K562 (cell line): Measurements from ENCODE around the gene C22orf39. TPM values are rescaled to one million over a fixed set of nuclear protein-coding genes. Genes with fewer than 3 reads are reported as not detected.

Experiments used
- CHCHD3 ChIP-seq: fragments of 250-450 bp; sonication (Bioruptor Pico); IDR thresholded peaks from 2 replicates; pipeline ENCODE4 v2.1.2; 2022; ENCODE audit warnings: mild to moderate bottlenecking
- CHD1 ChIP-seq: fragments of 200-600 bp; sonication (generic); IDR thresholded peaks from one replicate; pipeline ENCODE4 v1.6.1; 2012; ENCODE audit warnings: mild to moderate bottlenecking, moderate library complexity, low read length, inconsistent platforms
- ERF ChIP-seq: fragments of 450-650 bp; formaldehyde crosslinking; IDR thresholded peaks from 2 replicates; pipeline ENCODE4 v1.4.0; 2020; ENCODE audit warnings: mild to moderate bottlenecking, mixed read lengths
- FOXJ2 ChIP-seq: fragments of 200-800 bp; sonication (Bioruptor generic); IDR thresholded peaks from 2 replicates; pipeline ENCODE4 v1.6.1; 2016; ENCODE audit warnings: missing genetic modification characterization, missing compliant biosample characterization
- HMGXB4 ChIP-seq: sonication (generic); formaldehyde crosslinking; IDR thresholded peaks from 2 replicates; pipeline ENCODE4 v1.8.1; 2023; ENCODE audit warnings: mild to moderate bottlenecking, missing genetic modification reagents
- MYC ChIP-seq, 2 experiments: fragments of 250-450 bp in 1 of 2; sonication (Bioruptor Pico) in 1 of 2; IDR thresholded peaks; 2 replicates each; pipeline versions ENCODE4 v1.5.1 to v1.6.1; 2012 to 2021; ENCODE audit warnings: low read depth in 2 of 2, borderline replicate concordance in 1 of 2, improper control_type of control experiment in 1 of 2, low read length in 1 of 2, mild to moderate bottlenecking in 1 of 2, moderate library complexity in 1 of 2
- OTX1 ChIP-seq: fragments of 450-650 bp; formaldehyde crosslinking; IDR thresholded peaks from 2 replicates; pipeline ENCODE4 v1.4.0; 2022; ENCODE audit warnings: mild to moderate bottlenecking
- POLR2A ChIP-seq: fragments of 450-650 bp; conservative IDR thresholded peaks from 2 replicates; pipeline ENCODE4 v1.6.1; 2016
- SRF ChIP-seq, 2 experiments: fragments of 250-450, 450-650 bp in 1 of 2; sonication (Bioruptor Pico) in 1 of 2; sonication (generic) in 1 of 2; formaldehyde crosslinking; IDR thresholded peaks; 2 replicates each; pipeline versions ENCODE4 v1.5.0 to v1.5.1; 2020 to 2022; ENCODE audit warnings: mild to moderate bottlenecking in 1 of 2, missing genetic modification reagents in 1 of 2
- TARDBP ChIP-seq: fragments of 450-650 bp; IDR thresholded peaks from 2 replicates; pipeline ENCODE4 v1.6.1; 2016
- TSHZ1 ChIP-seq: fragments of 250-450 bp; sonication (Bioruptor Pico); IDR thresholded peaks from 2 replicates; pipeline ENCODE4 v1.4.0; 2020; ENCODE audit warnings: mild to moderate bottlenecking, moderate library complexity
- ZBTB17 ChIP-seq: fragments of 450-650 bp; formaldehyde crosslinking; IDR thresholded peaks from 2 replicates; pipeline ENCODE4 v1.4.0; 2020; ENCODE audit warnings: mild to moderate bottlenecking
- ZBTB9 ChIP-seq: fragments of 450-650 bp; formaldehyde crosslinking; IDR thresholded peaks from 2 replicates; pipeline ENCODE4 v1.4.0; 2020; ENCODE audit warnings: mild to moderate bottlenecking, moderate library complexity
- ZNF311 ChIP-seq: fragments of 250-450 bp; sonication (Bioruptor Pico); IDR thresholded peaks from 2 replicates; pipeline ENCODE4 v1.4.0; 2020; ENCODE audit warnings: mild to moderate bottlenecking, moderate library complexity
- ZNF785 ChIP-seq: fragments of 250-450 bp; sonication (Bioruptor Pico); IDR thresholded peaks from 2 replicates; pipeline ENCODE4 v1.4.0; 2020; ENCODE audit warnings: mild to moderate bottlenecking
- polyA plus RNA-seq, 8 experiments: library from polyadenylated mRNA; depleted of rRNA in 4 of 8; stranded (reverse) in 5 of 8; unstranded in 3 of 8; fragments of >200 nt; fragmentation: Nextera tagmentation in 2 of 8; fragmentation: Illumina TruSeq in 1 of 8; extraction: Ambion mirVana in 2 of 8; extraction: Trizol in 1 of 8; gene quantifications; 2 replicates each; pipeline versions ENCODE4 v1.2.1 to v1.2.3, GENCODE V29; 2011 to 2014; ENCODE audit warnings: inconsistent platforms in 1 of 8, missing spikeins in 1 of 8
- total RNA-seq, 7 experiments: library from RNA; depleted of rRNA in 6 of 7; stranded (reverse); fragments of >200 nt in 6 of 7; fragmentation: Illumina TruSeq in 2 of 7; extraction: Trizol in 2 of 7; gene quantifications; 2 replicates each; pipeline versions ENCODE4 v1.2.1 to v1.2.3, GENCODE V29; 2011 to 2021; ENCODE audit warnings: low replicate concordance in 1 of 7
- TF ChIP-seq, protein P1 (sequence below), 3 experiments: fragments of 200-800 bp in 1 of 3; fragments of 250-450 bp in 1 of 3; fragments of 450-650 bp in 1 of 3; sonication (Bioruptor Pico) in 1 of 3; sonication (Bioruptor generic) in 1 of 3; formaldehyde crosslinking in 1 of 3; IDR thresholded peaks; 2 replicates each; pipeline versions ENCODE4 v1.6.1 to v1.8.0; 2016 to 2022; ENCODE audit warnings: mild to moderate bottlenecking in 2 of 3, missing genetic modification characterization in 2 of 3, missing compliant biosample characterization in 1 of 3, moderate library complexity in 1 of 3

The C22orf39 gene
- total and polyA plus RNA-seq, 9 of the 15 experiments (the other 6 are each of a cell fraction or from before 2014, with no cell fraction given): 20.4 to 139 (median 66.8) TPM

DNA sequence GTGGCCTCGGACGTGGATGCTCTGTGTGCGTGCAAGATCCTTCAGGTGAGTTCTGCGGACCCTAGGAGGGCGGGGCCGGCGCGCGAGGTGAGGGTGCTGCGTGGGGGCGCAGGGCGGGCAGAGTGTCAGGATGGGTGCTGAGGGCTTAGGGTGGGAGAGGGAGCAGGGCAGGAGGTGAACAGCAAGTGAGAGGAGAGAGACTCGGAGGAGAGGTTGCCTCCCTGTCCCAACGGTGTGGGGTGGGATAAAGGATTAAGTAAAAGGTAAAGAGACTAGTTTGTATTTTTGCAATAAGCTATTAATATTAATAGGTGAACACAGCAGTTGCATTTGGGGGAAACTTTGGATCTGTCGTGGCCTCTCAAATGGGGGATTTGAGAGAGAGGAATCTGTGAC, 32.7 kb upstream of the C22orf39 start (continued):
- TF ChIP-seq, protein P1, sequence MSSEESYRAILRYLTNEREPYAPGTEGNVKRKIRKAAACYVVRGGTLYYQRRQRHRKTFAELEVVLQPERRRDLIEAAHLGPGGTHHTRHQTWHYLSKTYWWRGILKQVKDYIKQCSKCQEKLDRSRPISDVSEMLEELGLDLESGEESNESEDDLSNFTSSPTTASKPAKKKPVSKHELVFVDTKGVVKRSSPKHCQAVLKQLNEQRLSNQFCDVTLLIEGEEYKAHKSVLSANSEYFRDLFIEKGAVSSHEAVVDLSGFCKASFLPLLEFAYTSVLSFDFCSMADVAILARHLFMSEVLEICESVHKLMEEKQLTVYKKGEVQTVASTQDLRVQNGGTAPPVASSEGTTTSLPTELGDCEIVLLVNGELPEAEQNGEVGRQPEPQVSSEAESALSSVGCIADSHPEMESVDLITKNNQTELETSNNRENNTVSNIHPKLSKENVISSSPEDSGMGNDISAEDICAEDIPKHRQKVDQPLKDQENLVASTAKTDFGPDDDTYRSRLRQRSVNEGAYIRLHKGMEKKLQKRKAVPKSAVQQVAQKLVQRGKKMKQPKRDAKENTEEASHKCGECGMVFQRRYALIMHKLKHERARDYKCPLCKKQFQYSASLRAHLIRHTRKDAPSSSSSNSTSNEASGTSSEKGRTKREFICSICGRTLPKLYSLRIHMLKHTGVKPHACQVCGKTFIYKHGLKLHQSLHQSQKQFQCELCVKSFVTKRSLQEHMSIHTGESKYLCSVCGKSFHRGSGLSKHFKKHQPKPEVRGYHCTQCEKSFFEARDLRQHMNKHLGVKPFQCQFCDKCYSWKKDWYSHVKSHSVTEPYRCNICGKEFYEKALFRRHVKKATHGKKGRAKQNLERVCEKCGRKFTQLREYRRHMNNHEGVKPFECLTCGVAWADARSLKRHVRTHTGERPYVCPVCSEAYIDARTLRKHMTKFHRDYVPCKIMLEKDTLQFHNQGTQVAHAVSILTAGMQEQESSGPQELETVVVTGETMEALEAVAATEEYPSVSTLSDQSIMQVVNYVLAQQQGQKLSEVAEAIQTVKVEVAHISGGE (CRISPR knock-in tag; IDR thresholded peaks at IDR 0.05): 0 out of 6 replicates have a peak, but pooled peaks of 1 of the 3 experiments have one; percentile 37
- TF ChIP-seq CHD1 (peak; percentile 78), SRF (CRISPR knock-in tag; IDR thresholded peaks at IDR 0.05) (0 out of 4 replicates have a peak, but pooled peaks of 1 of the 2 experiments have one; percentile 70), ZNF785 (CRISPR knock-in tag) (no peak; the same call in 1 of the 2 replicates), ZNF311 (CRISPR knock-in tag) (0 out of 2 replicates have a peak, but pooled peaks have one; percentile 21), FOXJ2 (tag) (no peak), TARDBP (no peak), ZBTB9 (CRISPR knock-in tag) (peak; percentile 93), CHCHD3 (CRISPR knock-in tag) (0 out of 2 replicates have a peak, but pooled peaks have one; percentile 4), ERF (CRISPR knock-in tag) (0 out of 2 replicates have a peak, but pooled peaks have one; percentile 84), HMGXB4 (peak; percentile 92), TSHZ1 (0 out of 2 replicates have a peak, but pooled peaks have one; percentile 10), POLR2A (no peak), ZBTB17 (CRISPR knock-in tag) (peak; percentile 50; the same call in 1 of the 2 replicates), OTX1 (CRISPR knock-in tag) (peak; percentile 93; the same call in 1 of the 2 replicates), MYC (IDR thresholded peaks at IDR 0.05; ENCODE audit: low read depth, low read length) (no peak), MYC (CRISPR knock-in tag; IDR thresholded peaks at IDR 0.05; ENCODE audit: borderline replicate concordance, low read depth) (peak; percentile 92)
